ENCODE results near the gene PRKACA.

The PRKACA gene

GRCh38 chr19:14117668-14118164 lies at the start of gene PRKACA:
Gene PRKACA (minus strand): TSS chr19:14117762. CDS start chr19:14117547, 215 bp downstream.
- H3K27ac ChIP-seq: peak within 1 kb of the TSS; percentile 93 to 100

GRCh38 chr19:14166999-14167575 lies 49.5 kb upstream of the PRKACA start:
- H3K27ac ChIP-seq: peak overlapping the region in 1 of 2 donors; percentile 41
- TF ChIP-seq CTCF (IDR thresholded peaks at IDR 0.05): no peak
- no peak for DNase-seq (ENCODE audit: low spot score)
- H3K4me3 ChIP-seq: peak overlapping the region; percentile 47

More at GRCh38 chr19:14117668-14118164, at the start of gene PRKACA:
- peak; percentile 100 for DNase-seq (ENCODE audit: low spot score)
- peak within 1 kb of the TSS; percentile 98 for H3K4me3 ChIP-seq
- TF ChIP-seq CTCF (IDR thresholded peaks at IDR 0.05): no peak

- Histone ChIP-seq H3K4me3 (no peak overlapping the region), H3K27ac (no peak overlapping the region)
- DNase-seq (ENCODE audit: low spot score): no peak
- TF ChIP-seq CTCF (IDR thresholded peaks at IDR 0.05): no peak
Measured at GRCh38 chr19:14165990-14166830, 48.6 kb upstream of the PRKACA start.

- DNase-seq (ENCODE audit: low spot score): no peak
- Histone ChIP-seq H3K4me3 (no peak overlapping the region), H3K27ac (no peak overlapping the region)
- no peak for TF ChIP-seq CTCF (IDR thresholded peaks at IDR 0.05)
Measured at GRCh38 chr19:14164724-14165493, 47.3 kb upstream of the PRKACA start.

- DNase-seq (ENCODE audit: low spot score): no peak
- Histone ChIP-seq H3K27ac (no peak overlapping the region), H3K4me3 (no peak overlapping the region)
- TF ChIP-seq CTCF (IDR thresholded peaks at IDR 0.05): no peak
Measured at GRCh38 chr19:14164082-14164481, 46.5 kb upstream of the PRKACA start.

- Histone ChIP-seq H3K4me3 (no peak overlapping the region), H3K27ac (no peak overlapping the region)
- DNase-seq (ENCODE audit: low spot score): no peak
- no peak for TF ChIP-seq CTCF (IDR thresholded peaks at IDR 0.05)
Measured at GRCh38 chr19:14162871-14163297, 45.3 kb upstream of the PRKACA start.
